Activated CD4-positive, alpha-beta T cell treated with anti-CD3 and anti-CD28 coated beads for 48 hours (primary cell): ENCODE measurements around the gene ELOVL6.
"Not testable (repeated sequence)": the region's sequence is repeated elsewhere in the genome, so short reads cannot be mapped to it uniquely, and the experiment has no call there.

ENCODE experiments used
- DNase-seq: peaks from one replicate; pipeline ENCODE4 v3.0.0-alpha.2; 2020

Gene ELOVL6

GRCh38 chr4:110198435-110199416 lies at the start of gene ELOVL6:
Gene ELOVL6 (minus strand): TSS chr4:110198615. CDS start chr4:110198335, 280 bp downstream.
- DNase-seq, result peak; percentile 56

GRCh38 chr4:110248100-110248499 lies 49.7 kb upstream of the ELOVL6 start:
- no peak for DNase-seq

- no peak for DNase-seq
Observed at GRCh38 chr4:110247591-110247990, 49.2 kb upstream of the ELOVL6 start.

- DNase-seq, result no peak
Observed at GRCh38 chr4:110245577-110245976, 47.2 kb upstream of the ELOVL6 start.

GRCh38 chr4:110236324-110236723 lies 37.9 kb upstream of the ELOVL6 start:
- no peak for DNase-seq

- DNase-seq, result not testable (repeated sequence)
Observed at GRCh38 chr4:110233581-110233980, 35.2 kb upstream of the ELOVL6 start.

GRCh38 chr4:110231869-110232268 lies 33.5 kb upstream of the ELOVL6 start:
- DNase-seq, result no peak

- no peak for DNase-seq
Observed at GRCh38 chr4:110229266-110229665, 30.9 kb upstream of the ELOVL6 start.

GRCh38 chr4:110224812-110225211 lies 26.4 kb upstream of the ELOVL6 start:
- no peak for DNase-seq

GRCh38 chr4:110224142-110224541 lies 25.7 kb upstream of the ELOVL6 start:
- no peak for DNase-seq

GRCh38 chr4:110218935-110219334 lies 20.5 kb upstream of the ELOVL6 start:
- DNase-seq, result not testable (repeated sequence)

GRCh38 chr4:110217181-110217580 lies 18.8 kb upstream of the ELOVL6 start:
- DNase-seq, result not testable (repeated sequence)

- DNase-seq, result no peak
Observed at GRCh38 chr4:110216129-110216528, 17.7 kb upstream of the ELOVL6 start.

- DNase-seq, result no peak
Observed at GRCh38 chr4:110211770-110212061, 13.3 kb upstream of the ELOVL6 start.

GRCh38 chr4:110211007-110211769 lies 12.8 kb upstream of the ELOVL6 start:
- peak; percentile 20 for DNase-seq

GRCh38 chr4:110208419-110208818 lies 10.0 kb upstream of the ELOVL6 start:
- DNase-seq, result no peak

- no peak for DNase-seq
Observed at GRCh38 chr4:110207233-110207632, 8.8 kb upstream of the ELOVL6 start.

- DNase-seq, result no peak
Observed at GRCh38 chr4:110202024-110202423, 3.6 kb upstream of the ELOVL6 start.

- no peak for DNase-seq
Observed at GRCh38 chr4:110201502-110201901, 3.1 kb upstream of the ELOVL6 start.

- no peak for DNase-seq
Observed at GRCh38 chr4:110200689-110201088, 2.3 kb upstream of the ELOVL6 start.

- no peak for DNase-seq
Observed at GRCh38 chr4:110198049-110198434, 373 bp downstream of the ELOVL6 start.

GRCh38 chr4:110197529-110198042 lies 829 bp downstream of the ELOVL6 start:
- DNase-seq, result peak; percentile 73

- peak; percentile 73 for DNase-seq
Observed at GRCh38 chr4:110196871-110197528, 1.4 kb downstream of the ELOVL6 start.
